Thyroid gland (tissue), 4 donors: ENCODE results near the gene BAHCC1.

Experiments used
- POLR2A ChIP-seq, 2 donors: fragments of 450-650 bp; IDR thresholded peaks; one replicate each; pipeline ENCODE4 v1.6.1; 2017; ENCODE audit warnings: antibody characterized with exemption in 2 of 2, mild to moderate bottlenecking in 2 of 2, moderate library complexity in 1 of 2
- TF ChIP-seq, protein P1 (sequence below), 6 experiments: fragments of 200-600 bp in 3 of 6; fragments of 450-650 bp in 3 of 6; sonication (generic) in 3 of 6; IDR thresholded peaks; one replicate each; pipeline ENCODE4 v1.5.1; 2016 to 2019; ENCODE audit warnings: antibody characterized with exemption in 6 of 6, mild to moderate bottlenecking in 2 of 6, inconsistent platforms in 1 of 6, moderate library complexity in 1 of 6

GRCh38 chr17:81511804-81512561 lies 116.7 kb downstream of the BAHCC1 start:
- no peak for TF ChIP-seq POLR2A (IDR thresholded peaks at IDR 0.05)
- TF ChIP-seq, protein P1, sequence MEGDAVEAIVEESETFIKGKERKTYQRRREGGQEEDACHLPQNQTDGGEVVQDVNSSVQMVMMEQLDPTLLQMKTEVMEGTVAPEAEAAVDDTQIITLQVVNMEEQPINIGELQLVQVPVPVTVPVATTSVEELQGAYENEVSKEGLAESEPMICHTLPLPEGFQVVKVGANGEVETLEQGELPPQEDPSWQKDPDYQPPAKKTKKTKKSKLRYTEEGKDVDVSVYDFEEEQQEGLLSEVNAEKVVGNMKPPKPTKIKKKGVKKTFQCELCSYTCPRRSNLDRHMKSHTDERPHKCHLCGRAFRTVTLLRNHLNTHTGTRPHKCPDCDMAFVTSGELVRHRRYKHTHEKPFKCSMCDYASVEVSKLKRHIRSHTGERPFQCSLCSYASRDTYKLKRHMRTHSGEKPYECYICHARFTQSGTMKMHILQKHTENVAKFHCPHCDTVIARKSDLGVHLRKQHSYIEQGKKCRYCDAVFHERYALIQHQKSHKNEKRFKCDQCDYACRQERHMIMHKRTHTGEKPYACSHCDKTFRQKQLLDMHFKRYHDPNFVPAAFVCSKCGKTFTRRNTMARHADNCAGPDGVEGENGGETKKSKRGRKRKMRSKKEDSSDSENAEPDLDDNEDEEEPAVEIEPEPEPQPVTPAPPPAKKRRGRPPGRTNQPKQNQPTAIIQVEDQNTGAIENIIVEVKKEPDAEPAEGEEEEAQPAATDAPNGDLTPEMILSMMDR (IDR thresholded peaks at IDR 0.05), result no peak
